ENCODE results near the gene FAR1.

The FAR1 gene

GRCh38 chr11:13669544-13670488, 1.3 kb downstream of the FAR1 start:
- no peak for DNase-seq (ENCODE audit: low read depth, low spot score)

DNA sequence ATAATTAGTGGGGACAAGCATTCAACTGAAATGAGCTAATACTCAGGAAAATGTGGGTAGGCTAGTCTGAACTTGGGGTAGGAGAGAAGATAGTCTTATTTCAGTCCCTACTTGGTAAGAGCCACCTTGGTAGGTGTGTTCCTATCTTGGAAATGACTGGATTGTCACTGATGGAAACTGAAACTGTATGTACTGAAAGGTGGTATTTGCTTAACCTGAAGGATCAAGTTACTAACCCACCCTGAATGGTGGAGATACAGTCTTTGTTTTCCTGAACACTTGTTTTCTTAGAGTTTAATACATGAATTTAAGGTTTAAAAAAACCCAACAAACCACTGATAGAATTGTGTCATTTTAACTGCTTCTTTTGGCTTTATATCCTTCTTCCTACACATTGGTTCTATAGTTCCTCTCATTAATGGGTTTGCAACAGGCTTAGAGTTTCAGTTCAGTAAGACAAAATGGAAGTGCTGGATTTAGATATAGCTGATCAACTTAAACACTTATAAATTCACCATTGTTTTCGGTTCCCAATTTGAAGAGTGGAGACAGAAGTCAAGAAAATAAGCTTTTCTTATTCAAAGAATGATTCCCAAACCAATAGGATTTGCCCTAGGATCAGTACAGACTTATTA, 4.2 kb downstream of the FAR1 start:
- no peak for DNase-seq (ENCODE audit: low read depth, low spot score)

- no peak for DNase-seq (ENCODE audit: low read depth, low spot score)
Measured at GRCh38 chr11:13674799-13675509, 6.5 kb downstream of the FAR1 start.

DNA sequence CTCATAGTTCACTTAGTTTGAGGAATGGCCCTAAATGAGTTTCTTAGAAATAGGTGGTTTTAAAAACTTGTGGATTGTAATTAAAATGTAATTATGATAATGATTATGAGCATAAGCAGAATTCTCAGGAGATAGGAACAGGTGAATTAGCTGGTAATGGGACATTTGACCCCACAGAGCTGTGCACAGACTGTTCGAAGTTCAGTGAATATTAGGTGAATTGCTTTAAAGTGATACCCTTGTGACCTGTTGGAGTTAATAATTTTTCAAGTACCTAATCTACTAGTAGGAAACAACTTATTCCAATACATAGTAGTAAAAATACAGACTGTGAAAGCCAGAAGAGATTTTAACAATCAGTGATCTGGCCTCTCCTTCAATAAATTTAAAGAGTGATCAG, 8.1 kb downstream of the FAR1 start:
- DNase-seq (ENCODE audit: low read depth, low spot score), result no peak

- DNase-seq (ENCODE audit: low read depth, low spot score), result no peak
Measured at GRCh38 chr11:13679768-13680167, 11.3 kb downstream of the FAR1 start.

- no peak for DNase-seq (ENCODE audit: low read depth, low spot score)
Measured at GRCh38 chr11:13680501-13681264, 12.2 kb downstream of the FAR1 start.

- DNase-seq (ENCODE audit: low read depth, low spot score), result no peak
Measured at GRCh38 chr11:13681446-13681845, 13.0 kb downstream of the FAR1 start.

DNA sequence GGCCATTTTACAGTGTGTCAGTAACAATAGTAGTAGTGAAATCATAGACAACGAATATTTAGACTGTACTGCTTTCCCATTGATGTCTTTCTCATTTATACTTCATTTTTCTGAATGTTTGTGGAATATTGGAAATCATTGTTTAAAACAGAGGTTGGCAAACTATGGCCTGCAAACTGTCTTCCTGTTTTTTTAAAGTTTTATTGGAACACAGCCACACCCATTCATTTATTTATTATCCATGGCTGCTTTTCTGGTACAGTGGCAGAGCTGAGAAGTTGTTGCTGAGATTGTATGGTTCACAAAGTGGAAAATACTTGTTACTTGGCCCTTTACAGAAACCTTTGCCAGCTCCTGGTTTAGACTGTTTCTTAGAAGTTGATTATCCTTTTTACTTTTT, 13.7 kb downstream of the FAR1 start:
- DNase-seq (ENCODE audit: low read depth, low spot score), result no peak

- no peak for DNase-seq (ENCODE audit: low read depth, low spot score)
Measured at GRCh38 chr11:13685461-13686108, 17.1 kb downstream of the FAR1 start.

DNA sequence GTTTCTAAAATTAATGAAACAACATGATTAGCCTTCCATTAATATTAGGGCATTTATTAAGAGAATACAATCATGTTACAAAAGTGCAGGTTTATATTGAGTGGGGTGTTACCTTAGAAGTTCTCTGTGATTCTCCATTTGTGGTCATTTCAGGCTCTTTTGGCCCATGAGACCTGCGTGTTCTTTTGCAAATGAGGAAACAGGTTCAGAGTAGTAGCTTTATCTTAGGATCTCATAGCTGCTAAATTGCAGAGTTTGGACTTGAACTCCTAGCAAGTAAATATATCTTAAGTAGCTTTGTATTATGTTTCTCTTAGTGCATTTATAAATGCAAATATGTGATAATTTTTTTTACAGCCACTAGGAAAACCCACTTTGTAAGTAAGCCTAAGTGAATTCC, 18.3 kb downstream of the FAR1 start:
- DNase-seq (ENCODE audit: low read depth, low spot score), result no peak

DNA sequence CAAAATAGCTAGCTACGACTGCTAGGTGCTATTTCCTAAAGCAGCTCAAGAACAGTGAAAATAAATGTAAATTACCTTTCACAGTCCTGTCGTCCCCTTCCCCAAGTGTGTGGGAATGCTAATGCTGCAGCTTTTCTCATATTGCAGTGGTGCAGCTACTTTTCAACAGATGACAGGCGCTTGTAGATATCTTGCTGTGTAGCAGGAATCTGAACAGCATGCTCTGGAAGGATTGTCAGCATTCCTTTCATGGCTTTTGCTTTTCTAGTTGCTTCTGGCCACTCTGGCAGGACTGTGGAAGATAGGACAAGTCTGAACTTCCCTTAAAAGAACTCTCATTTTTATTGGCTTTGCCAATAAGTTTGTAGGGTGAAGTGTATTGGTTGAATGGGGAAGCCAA, 18.8 kb downstream of the FAR1 start:
- DNase-seq (ENCODE audit: low read depth, low spot score), result no peak

DNA sequence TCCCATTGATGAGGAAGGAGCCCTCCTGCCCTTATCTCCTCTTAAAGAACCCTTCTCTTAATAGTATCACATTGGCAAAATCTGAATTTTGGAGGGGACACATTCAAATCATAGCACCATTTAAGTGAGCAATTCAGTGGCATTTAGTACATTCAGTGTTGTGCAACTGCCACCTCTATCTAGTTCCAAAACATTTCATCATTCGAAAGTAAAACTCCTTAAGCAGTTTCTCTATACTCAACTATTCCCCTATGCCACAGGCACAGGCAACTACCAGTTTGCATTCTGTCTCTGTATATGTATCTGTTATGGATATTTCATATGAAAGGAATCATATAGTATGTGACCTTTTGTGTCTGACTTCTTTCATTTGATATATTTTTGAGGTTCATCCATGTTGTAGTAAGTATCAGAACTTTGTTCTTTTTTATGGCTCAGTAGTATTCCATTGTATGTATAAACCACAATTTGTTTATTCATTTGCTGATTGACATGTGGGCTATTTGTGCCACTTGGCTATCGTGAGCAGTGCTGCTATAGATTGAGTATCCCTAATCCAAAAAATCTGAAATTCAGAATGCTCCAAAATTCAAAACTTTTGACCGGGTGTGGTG, 22.9 kb downstream of the FAR1 start:
- DNase-seq (ENCODE audit: low read depth, low spot score), result no peak

- no peak for DNase-seq (ENCODE audit: low read depth, low spot score)
Measured at GRCh38 chr11:13692172-13692571, 23.7 kb downstream of the FAR1 start.

DNA sequence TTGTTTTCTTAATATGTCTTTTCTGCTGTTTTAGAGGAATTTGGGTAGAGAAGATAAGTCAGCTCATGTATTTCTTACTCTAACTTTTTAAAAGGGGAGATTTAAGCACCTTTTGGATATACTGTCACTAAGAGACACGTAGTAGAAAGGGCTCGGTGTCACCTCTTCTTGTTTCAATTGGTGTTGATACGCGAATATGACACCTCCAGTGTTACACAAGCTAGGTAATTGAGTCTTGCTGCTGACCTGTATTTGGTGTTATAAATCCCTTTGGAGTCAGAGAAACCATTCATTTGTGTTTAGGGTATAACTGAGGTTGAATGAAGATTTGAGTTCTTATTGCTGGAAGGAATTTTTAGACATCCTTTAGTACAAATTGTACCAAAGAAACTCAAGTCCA, 25.6 kb downstream of the FAR1 start:
- no peak for DNase-seq (ENCODE audit: low read depth, low spot score)

DNA sequence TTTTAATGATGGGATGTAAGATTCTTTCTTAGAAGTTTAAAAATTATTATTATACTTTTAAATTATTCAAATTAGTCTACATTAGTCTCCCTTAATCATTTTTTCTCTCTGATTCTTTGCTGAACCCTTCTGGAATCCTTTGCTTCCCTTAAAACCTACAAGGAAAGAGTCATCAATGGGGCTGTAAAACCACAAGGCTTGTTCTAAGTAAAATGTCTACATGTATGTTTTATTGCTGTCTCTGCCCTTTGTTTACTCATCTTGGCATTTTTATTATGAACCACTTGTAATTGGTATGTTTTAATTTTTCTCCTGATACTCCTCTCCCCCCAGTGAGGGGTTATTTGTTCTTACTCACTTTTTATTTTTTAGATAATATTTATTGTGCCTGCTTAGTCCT, 27.4 kb downstream of the FAR1 start:
- DNase-seq (ENCODE audit: low read depth, low spot score), result no peak

DNA sequence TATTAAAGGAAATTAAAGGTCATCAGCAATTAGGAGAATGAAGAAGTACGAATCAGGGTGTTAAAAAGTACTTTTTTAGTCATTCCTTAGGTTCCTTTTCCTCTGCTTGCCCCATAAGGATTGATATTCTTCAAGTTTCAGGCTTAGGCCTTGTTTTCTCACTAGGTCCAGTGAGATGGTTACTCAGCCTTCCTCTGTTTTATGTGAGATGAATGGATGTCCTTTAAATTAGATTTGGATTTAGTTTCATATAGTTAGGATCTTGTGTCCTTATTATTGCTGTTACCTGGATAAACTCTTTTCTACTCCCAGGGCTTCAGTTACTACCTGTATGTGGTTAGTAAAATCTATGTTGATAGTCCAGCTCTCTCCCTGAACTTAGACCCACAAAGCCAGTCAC, 29.2 kb downstream of the FAR1 start:
- DNase-seq (ENCODE audit: low read depth, low spot score), result no peak

- no peak for DNase-seq (ENCODE audit: low read depth, low spot score)
Measured at GRCh38 chr11:13698132-13698531, 29.7 kb downstream of the FAR1 start.

- no peak for DNase-seq (ENCODE audit: low read depth, low spot score)
Measured at GRCh38 chr11:13699041-13699440, 30.6 kb downstream of the FAR1 start.

DNA sequence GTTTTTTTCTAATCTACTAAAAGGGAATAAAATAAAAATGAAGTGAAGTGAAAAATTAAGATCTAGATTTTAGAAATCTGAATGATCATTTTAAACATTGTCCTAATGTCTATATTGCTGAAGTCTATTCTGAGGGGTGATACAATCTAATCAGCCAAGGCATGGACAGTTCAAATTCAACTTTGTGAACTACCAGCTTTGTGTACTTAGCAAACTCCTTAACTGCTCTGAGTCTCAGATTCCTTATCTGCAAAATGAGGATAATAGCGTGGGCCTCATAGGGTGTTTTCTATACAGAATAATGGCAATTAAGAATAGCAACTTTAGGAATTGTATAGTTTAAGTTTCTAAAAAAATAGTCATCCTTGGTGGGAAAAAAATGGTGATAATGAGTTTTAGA, 31.4 kb downstream of the FAR1 start:
- no peak for DNase-seq (ENCODE audit: low read depth, low spot score)

DNA sequence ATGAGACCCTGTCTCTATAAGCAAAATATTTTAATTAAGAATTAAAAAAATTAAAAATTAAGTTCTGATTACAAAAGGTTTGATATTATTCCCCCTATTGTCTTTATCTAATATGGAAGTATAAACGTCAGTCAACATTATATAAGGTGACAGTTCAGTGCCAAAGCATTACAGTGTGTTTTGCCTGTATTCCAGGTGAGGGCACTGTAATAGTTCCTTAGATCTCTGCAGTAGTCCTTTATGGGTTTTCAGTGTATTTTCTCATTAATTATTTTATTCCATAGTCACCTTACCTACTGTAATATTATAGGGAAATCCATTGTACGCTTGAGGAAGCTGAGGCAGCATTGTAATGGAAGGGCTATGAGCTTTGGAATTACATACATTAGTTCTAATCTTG, 33.0 kb downstream of the FAR1 start:
- DNase-seq (ENCODE audit: low read depth, low spot score), result no peak

GRCh38 chr11:13702071-13702470, 33.6 kb downstream of the FAR1 start:
- DNase-seq (ENCODE audit: low read depth, low spot score), result no peak
